Osteocyte (in vitro differentiated cells): ENCODE data around the gene VCL. TPM values are rescaled to one million over a fixed set of nuclear protein-coding genes. Genes with fewer than 3 reads are reported as not detected.

Experiments used
- DNase-seq: peaks from one replicate; pipeline ENCODE4 v3.0.0; 2021; ENCODE audit warnings: mixed read lengths; ENCODE audit not compliant: unreplicated experiment; ENCODE audit errors: extremely low spot score
- H3K27ac Mint-ChIP-seq: one replicate; pipeline ENCODE4 v1.8.0; 2021; ENCODE audit warnings: mild to moderate bottlenecking, mixed read lengths; ENCODE audit not compliant: unreplicated experiment
- H3K27me3 Mint-ChIP-seq: one replicate; pipeline ENCODE4 v1.8.0; 2021; ENCODE audit warnings: mixed read lengths; ENCODE audit not compliant: unreplicated experiment
- H3K36me3 Mint-ChIP-seq: one replicate; pipeline ENCODE4 v1.8.0; 2021; ENCODE audit warnings: mixed read lengths; ENCODE audit not compliant: unreplicated experiment
- H3K4me1 Mint-ChIP-seq: one replicate; pipeline ENCODE4 v1.8.0; 2021; ENCODE audit warnings: mixed read lengths; ENCODE audit not compliant: unreplicated experiment
- H3K4me3 Mint-ChIP-seq: one replicate; pipeline ENCODE4 v1.8.0; 2021; ENCODE audit warnings: mild to moderate bottlenecking, moderate library complexity, mixed read lengths; ENCODE audit not compliant: unreplicated experiment
- H3K9me3 Mint-ChIP-seq: one replicate; pipeline ENCODE4 v1.8.0; 2021; ENCODE audit warnings: mixed read lengths; ENCODE audit not compliant: unreplicated experiment
- CTCF ChIP-seq: fragments of 200-600 bp; sonication (generic); IDR thresholded peaks from 2 replicates; pipeline ENCODE4 v1.5.0; 2021; ENCODE audit warnings: antibody characterized with exemption, mild to moderate bottlenecking, moderate library complexity
- total RNA-seq: library from RNA; stranded (reverse); gene quantifications from 2 replicates; pipeline ENCODE4 v1.2.1, GENCODE V29; 2021

The VCL gene
- total RNA-seq, 1 donor from 2014 or later: 338 TPM

GRCh38 chr10:73983096-73984047 lies 14.5 kb upstream of the VCL start:
- DNase-seq: no peak
- Mint-ChIP-seq H3K36me3 (no peaks in the 10 kb centered on the region), H3K27me3 (no peaks in the 10 kb centered on the region), H3K9me3 (no peaks in the 10 kb centered on the region), H3K27ac (no peak overlapping the region), H3K4me3 (no peak overlapping the region), H3K4me1 (peaks cover 11% of the 10 kb centered on the region)
- no peak for TF ChIP-seq CTCF

GRCh38 chr10:73989594-73990150 lies 8.2 kb upstream of the VCL start:
- no peaks in the 10 kb centered on the region for H3K27me3 Mint-ChIP-seq
- H3K27ac Mint-ChIP-seq: no peak overlapping the region
- no peak overlapping the region for H3K4me3 Mint-ChIP-seq
- H3K4me1 Mint-ChIP-seq: peaks cover 8% of the 10 kb centered on the region
- no peak for TF ChIP-seq CTCF
- H3K9me3 Mint-ChIP-seq: no peaks in the 10 kb centered on the region
- no peaks in the 10 kb centered on the region for H3K36me3 Mint-ChIP-seq
- no peak for DNase-seq

GRCh38 chr10:73991203-73991883 lies 6.6 kb upstream of the VCL start:
- no peaks in the 10 kb centered on the region for H3K36me3 Mint-ChIP-seq
- H3K27ac Mint-ChIP-seq: no peak overlapping the region
- no peaks in the 10 kb centered on the region for H3K27me3 Mint-ChIP-seq
- H3K9me3 Mint-ChIP-seq: no peaks in the 10 kb centered on the region
- DNase-seq: no peak
- H3K4me3 Mint-ChIP-seq: no peak overlapping the region
- no peak for TF ChIP-seq CTCF
- peaks cover 8% of the 10 kb centered on the region for H3K4me1 Mint-ChIP-seq

GRCh38 chr10:73991884-73992245 lies 6.1 kb upstream of the VCL start:
- no peaks in the 10 kb centered on the region for H3K27me3 Mint-ChIP-seq
- H3K27ac Mint-ChIP-seq: no peak overlapping the region
- TF ChIP-seq CTCF: no peak
- H3K9me3 Mint-ChIP-seq: no peaks in the 10 kb centered on the region
- DNase-seq: no peak
- H3K4me1 Mint-ChIP-seq: peaks cover 8% of the 10 kb centered on the region
- H3K4me3 Mint-ChIP-seq: no peak overlapping the region
- no peaks in the 10 kb centered on the region for H3K36me3 Mint-ChIP-seq
